Measurements from ENCODE around the gene EDEM1.
A peak's percentile ranks its signal among the peaks of the same experiment; 100 is the strongest.

The EDEM1 gene

GRCh38 chr3:5185093-5185673 is 2.3 kb upstream of the EDEM1 start:
- no peak overlapping the region for H3K27ac ChIP-seq

GRCh38 chr3:5186089-5186857 is 1.2 kb upstream of the EDEM1 start:
- Histone ChIP-seq H3K9ac (peak overlapping the region; percentile 86; the same call in 1 of the 2 replicates), H3K36me3 (ENCODE audit: insufficient read depth) (no peaks in the 10 kb centered on the region), H4K20me1 (ENCODE audit: insufficient read depth) (no peaks in the 10 kb centered on the region), H3K79me2 (ENCODE audit: insufficient read depth, low read depth) (peaks cover 27% of the 10 kb centered on the region), H2AFZ (ENCODE audit: low read depth) (no peak overlapping the region), H3K4me1 (ENCODE audit: low read depth, poor library complexity, severe bottlenecking) (peaks cover 19% of the 10 kb centered on the region), H3K27me3 (ENCODE audit: insufficient read depth, low read depth) (no peaks in the 10 kb centered on the region), H3K4me3 (IDR thresholded peaks at IDR 0.05; ENCODE audit: insufficient read depth, low read depth, low read length) (no peak overlapping the region), H3K27ac (no peak overlapping the region), H3K4me2 (peak overlapping the region; percentile 45)
- no peak for TF ChIP-seq CTCF (conservative IDR thresholded peaks at IDR 0.05; ENCODE audit: low read depth, low read length)

More at GRCh38 chr3:5185093-5185673, 2.3 kb upstream of the EDEM1 start:
- Histone ChIP-seq H3K79me2 (ENCODE audit: insufficient read depth, low read depth) (peaks cover 19% of the 10 kb centered on the region; the same call in 1 of the 2 replicates), H3K4me2 (no peak overlapping the region), H3K4me3 (IDR thresholded peaks at IDR 0.05; ENCODE audit: insufficient read depth, low read depth, low read length) (no peak overlapping the region), H2AFZ (ENCODE audit: low read depth) (no peak overlapping the region), H4K20me1 (ENCODE audit: insufficient read depth) (no peaks in the 10 kb centered on the region), H3K27me3 (ENCODE audit: insufficient read depth, low read depth) (no peaks in the 10 kb centered on the region), H3K9ac (no peak overlapping the region), H3K4me1 (ENCODE audit: low read depth, poor library complexity, severe bottlenecking) (peaks cover 24% of the 10 kb centered on the region), H3K36me3 (ENCODE audit: insufficient read depth) (no peaks in the 10 kb centered on the region)
- no peak for TF ChIP-seq CTCF (conservative IDR thresholded peaks at IDR 0.05; ENCODE audit: low read depth, low read length)

GRCh38 chr3:5186858-5187155 is 700 bp upstream of the EDEM1 start:
- Histone ChIP-seq H3K4me3 (IDR thresholded peaks at IDR 0.05; ENCODE audit: insufficient read depth, low read depth, low read length) (peak overlapping the region; percentile 59), H3K4me1 (ENCODE audit: low read depth, poor library complexity, severe bottlenecking) (peaks cover 13% of the 10 kb centered on the region), H2AFZ (ENCODE audit: low read depth) (peak overlapping the region; percentile 57), H3K4me2 (peak overlapping the region; percentile 45), H4K20me1 (ENCODE audit: insufficient read depth) (no peaks in the 10 kb centered on the region), H3K27me3 (ENCODE audit: insufficient read depth, low read depth) (no peaks in the 10 kb centered on the region), H3K79me2 (ENCODE audit: insufficient read depth, low read depth) (peaks cover 31% of the 10 kb centered on the region), H3K36me3 (ENCODE audit: insufficient read depth) (no peaks in the 10 kb centered on the region), H3K27ac (peak overlapping the region; percentile 35; the same call in 1 of the 2 replicates), H3K9ac (peak overlapping the region; percentile 86)
- TF ChIP-seq CTCF (conservative IDR thresholded peaks at IDR 0.05; ENCODE audit: low read depth, low read length) = no peak

GRCh38 chr3:5187920-5188418 is 462 bp downstream of the EDEM1 start:
- peak overlapping the region; percentile 86 for H3K9ac ChIP-seq
- H3K4me1 ChIP-seq (ENCODE audit: low read depth, poor library complexity, severe bottlenecking) = peaks cover 6% of the 10 kb centered on the region
- H2AFZ ChIP-seq (ENCODE audit: low read depth) = peak overlapping the region; percentile 47
- peaks cover 41% of the 10 kb centered on the region for H3K79me2 ChIP-seq (ENCODE audit: insufficient read depth, low read depth)
- H3K4me3 ChIP-seq (IDR thresholded peaks at IDR 0.05; ENCODE audit: insufficient read depth, low read depth, low read length) = no peak overlapping the region
- peak overlapping the region; percentile 54; the same call in 1 of the 2 replicates for H3K4me2 ChIP-seq
- no peak for TF ChIP-seq CTCF (conservative IDR thresholded peaks at IDR 0.05; ENCODE audit: low read depth, low read length)
- H3K27me3 ChIP-seq (ENCODE audit: insufficient read depth, low read depth) = no peaks in the 10 kb centered on the region
- no peaks in the 10 kb centered on the region for H4K20me1 ChIP-seq (ENCODE audit: insufficient read depth)
- H3K27ac ChIP-seq = peak overlapping the region; percentile 85
- H3K36me3 ChIP-seq (ENCODE audit: insufficient read depth) = no peaks in the 10 kb centered on the region

Measured in KMS-11 (cell line).